ENCODE data around the gene THAP9.

DNA sequence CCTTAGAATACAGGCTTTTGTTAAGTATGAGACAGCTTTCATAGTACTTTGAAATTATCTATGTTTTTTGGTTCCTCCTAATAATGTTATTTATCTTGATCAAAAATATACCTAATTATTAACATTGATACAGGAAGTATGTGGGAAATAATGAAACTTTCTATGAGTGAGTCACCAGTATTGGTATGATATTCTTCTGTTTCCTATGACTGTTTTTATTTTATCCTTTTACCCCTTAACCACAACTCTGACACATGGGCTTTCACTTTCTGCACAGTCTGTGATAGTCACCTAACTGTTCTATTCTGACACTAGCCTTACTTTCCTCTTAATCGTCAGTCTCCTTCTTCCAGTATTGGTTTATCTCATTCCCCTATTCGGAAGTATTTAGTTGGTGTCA, 4.7 kb downstream of the THAP9 start:
- TF ChIP-seq, protein P1, sequence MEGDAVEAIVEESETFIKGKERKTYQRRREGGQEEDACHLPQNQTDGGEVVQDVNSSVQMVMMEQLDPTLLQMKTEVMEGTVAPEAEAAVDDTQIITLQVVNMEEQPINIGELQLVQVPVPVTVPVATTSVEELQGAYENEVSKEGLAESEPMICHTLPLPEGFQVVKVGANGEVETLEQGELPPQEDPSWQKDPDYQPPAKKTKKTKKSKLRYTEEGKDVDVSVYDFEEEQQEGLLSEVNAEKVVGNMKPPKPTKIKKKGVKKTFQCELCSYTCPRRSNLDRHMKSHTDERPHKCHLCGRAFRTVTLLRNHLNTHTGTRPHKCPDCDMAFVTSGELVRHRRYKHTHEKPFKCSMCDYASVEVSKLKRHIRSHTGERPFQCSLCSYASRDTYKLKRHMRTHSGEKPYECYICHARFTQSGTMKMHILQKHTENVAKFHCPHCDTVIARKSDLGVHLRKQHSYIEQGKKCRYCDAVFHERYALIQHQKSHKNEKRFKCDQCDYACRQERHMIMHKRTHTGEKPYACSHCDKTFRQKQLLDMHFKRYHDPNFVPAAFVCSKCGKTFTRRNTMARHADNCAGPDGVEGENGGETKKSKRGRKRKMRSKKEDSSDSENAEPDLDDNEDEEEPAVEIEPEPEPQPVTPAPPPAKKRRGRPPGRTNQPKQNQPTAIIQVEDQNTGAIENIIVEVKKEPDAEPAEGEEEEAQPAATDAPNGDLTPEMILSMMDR (IDR thresholded peaks at IDR 0.05; ENCODE audit: insufficient read depth, low read length, poor library complexity, severe bottlenecking) = no peak
- TF ChIP-seq EZH2phosphoT487 (conservative IDR thresholded peaks at IDR 0.05; ENCODE audit: low read length) = no peak

Data from SU-DHL-6 (cell line).